NOMO-1 treated with dmso at 0.1 percent for 144 hours (cell line): ENCODE results near the gene IGSF23.

Experiments used
- DNase-seq: peaks from one replicate; lab custom pipeline; 2025; ENCODE audit not compliant: unreplicated experiment; lab: John Stamatoyannopoulos, UW

IGSF23 gene

DNA sequence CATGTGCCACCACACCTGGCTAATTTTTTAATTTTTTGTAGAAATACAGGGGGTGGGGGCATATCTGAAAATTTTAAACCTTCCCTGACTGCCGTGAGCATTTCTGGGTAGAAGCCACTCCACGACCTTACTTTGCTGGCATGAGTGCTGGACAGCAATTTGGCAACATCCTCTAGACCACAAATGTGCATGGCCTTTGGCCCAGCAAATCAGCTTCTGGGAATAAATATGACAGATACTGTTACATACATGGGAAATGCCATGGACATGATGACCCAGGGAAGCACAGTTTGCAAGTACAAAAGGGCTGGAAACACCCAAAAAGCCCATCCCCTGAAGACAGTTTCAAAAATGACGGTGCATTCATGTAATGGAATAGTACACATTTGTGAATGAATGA, 27.2 kb downstream of the IGSF23 start:
- no peak for DNase-seq

DNA sequence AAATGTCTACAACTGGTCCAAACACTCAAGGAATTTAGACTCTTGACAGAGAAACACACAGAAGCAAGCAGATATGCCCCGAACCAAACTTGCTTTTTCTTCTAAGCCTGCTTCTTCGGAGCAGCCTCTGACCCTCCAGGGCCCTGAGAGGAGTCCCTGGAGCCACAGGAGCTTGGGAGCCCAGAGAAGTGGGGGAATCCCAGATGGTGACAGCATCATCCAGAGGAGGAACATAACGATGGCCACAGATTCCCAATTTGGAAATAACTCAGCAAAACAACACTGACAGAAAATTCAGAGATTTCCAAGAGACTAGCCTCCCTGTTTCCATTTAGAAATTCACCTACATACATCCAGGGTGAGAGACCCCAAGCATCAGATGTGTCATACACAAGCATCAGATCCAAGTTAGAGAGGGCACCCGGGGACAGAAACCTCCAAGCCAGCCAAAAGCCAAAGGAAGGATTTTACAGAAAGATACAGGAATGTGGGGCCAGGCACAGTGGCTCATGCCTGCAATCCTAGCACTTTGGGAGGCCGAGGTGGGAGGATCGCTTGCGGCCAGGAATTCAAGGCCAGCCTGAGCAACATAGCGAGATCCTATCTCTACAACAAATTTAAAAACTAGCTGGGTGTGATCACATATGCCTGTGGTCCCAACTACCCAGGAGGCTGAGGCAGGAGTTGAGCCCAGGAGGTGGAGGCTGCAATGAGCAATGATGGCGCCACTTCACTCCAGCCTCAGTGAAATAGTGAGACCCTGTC, 28.3 kb downstream of the IGSF23 start:
- no peak for DNase-seq

- DNase-seq, result no peak
Observed at GRCh38 chr19:44642377-44642776, 29.0 kb downstream of the IGSF23 start.

DNA sequence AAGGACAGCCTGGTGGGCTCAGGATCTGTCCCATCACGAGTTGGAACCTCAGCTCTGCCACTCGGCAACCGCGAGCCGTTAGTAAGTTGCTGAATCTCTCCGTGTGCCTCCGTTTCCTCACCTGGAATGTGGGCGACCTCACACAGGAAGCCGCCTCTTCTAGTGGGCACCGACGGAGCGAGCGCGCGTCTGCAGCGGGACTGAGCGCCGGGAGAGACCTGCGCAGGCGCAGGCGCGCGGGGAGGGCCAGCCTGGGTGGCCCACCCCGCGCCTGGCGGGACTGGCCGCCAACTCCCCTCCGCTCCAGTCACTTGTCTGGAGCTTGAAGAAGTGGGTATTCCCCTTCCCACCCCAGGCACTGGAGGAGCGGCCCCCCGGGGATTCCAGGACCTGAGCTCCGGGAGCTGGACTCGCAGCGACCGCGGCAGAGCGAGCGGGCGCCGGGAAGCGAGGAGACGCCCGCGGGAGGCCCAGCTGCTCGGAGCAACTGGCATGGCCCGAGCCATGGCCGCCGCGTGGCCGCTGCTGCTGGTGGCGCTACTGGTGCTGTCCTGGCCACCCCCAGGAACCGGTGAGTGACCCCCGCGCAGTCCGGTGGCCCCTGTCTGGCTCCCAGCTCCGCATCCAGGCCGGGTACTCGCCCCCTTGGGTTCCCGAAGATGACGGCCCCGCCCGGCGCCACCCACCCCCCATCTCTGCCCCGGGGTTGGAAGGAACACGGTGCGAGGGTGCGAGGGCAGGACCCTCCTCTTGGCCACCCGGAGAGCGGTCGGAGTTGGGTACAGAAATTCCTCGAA, 30.4 kb downstream of the IGSF23 start, which contains the start of gene PVR:
PVR (plus strand) TSS at position 306 of the 797 bp plus-strand sequence; CDS start at position 493, 187 bp downstream.
- DNase-seq, result no peak

DNA sequence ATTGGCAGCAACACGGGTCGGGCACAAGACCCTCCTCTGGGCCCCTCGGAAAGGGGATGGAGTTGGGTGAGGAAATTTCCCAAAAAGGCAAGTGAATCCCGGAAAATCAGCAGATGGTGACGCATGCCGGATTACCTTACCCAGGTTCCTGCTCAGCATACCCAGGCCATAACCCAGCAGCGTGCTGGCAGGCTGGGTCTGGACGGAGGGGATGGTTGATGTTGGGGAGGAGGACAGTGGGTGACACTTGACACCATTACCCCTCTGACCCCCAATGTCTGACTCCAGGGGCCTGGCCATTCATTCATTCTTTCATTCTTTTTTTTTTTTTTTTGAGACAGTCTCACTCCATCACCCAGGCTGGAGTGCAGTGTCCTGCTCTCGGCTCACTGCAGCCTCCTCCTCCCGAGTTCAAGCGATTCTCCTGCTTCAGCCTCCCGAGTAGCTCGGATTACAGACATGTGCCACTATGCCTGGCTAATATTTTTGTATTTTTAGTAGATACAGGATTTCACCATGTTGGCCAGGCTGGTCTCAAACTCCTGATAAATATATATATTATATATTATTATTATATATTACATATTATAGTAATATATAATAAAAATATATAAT, 31.1 kb downstream of the IGSF23 start:
- DNase-seq, result no peak

DNA sequence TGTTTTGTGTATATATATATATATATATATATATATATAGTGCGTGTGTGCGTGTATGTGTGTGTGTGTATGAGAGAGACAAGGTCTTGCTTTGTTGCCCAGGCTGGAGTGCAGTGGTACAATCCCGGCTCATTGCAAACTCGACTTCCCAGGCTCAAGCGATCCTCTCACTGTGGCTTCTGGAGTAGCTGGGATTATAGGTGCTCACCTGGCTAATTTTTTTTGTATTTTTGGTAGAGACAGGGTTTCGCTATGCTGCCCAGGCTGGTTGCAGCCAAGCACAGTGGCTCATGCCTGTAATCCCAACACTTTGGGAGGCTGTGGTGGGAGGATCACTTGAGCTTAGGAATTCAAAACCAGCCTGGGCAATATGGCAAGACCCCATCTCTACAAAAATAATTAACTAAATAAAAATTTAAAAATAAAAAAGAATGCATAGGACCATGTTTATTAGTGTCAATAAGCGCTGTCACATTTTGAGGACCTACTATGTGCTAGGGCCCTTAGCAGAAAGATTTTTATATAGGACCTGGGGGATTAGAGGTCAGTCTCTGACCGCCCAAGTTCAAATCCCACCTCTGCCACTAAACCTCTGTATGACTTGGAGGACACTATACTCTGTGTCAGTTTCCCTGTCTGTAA, 32.2 kb downstream of the IGSF23 start:
- no peak for DNase-seq

DNA sequence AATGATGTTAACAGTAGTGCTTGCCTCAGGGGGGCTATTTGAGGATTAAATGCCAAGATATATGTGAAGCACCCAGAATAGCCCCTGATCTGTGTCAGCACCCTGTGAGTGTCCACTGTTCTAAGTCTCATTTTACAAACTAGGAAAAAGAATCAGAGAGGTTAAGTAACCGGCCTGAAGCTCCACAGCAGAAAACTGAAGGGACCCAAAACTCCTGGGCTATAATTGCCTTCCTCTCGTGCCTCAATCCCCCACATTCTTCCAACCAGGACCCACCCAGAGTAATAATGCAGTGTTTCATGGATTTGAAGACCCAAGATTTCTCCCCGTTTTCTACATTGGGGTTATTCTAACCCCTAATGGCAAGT, 32.7 kb downstream of the IGSF23 start:
- no peak for DNase-seq

DNA sequence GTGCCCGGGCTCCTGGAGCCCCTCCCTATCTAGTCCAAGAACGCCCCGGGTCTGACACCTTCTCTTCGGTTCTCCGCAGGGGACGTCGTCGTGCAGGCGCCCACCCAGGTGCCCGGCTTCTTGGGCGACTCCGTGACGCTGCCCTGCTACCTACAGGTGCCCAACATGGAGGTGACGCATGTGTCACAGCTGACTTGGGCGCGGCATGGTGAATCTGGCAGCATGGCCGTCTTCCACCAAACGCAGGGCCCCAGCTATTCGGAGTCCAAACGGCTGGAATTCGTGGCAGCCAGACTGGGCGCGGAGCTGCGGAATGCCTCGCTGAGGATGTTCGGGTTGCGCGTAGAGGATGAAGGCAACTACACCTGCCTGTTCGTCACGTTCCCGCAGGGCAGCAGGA, 33.8 kb downstream of the IGSF23 start:
- DNase-seq, result no peak

- DNase-seq, result no peak
Observed at GRCh38 chr19:44648631-44649251, 35.4 kb downstream of the IGSF23 start.

DNA sequence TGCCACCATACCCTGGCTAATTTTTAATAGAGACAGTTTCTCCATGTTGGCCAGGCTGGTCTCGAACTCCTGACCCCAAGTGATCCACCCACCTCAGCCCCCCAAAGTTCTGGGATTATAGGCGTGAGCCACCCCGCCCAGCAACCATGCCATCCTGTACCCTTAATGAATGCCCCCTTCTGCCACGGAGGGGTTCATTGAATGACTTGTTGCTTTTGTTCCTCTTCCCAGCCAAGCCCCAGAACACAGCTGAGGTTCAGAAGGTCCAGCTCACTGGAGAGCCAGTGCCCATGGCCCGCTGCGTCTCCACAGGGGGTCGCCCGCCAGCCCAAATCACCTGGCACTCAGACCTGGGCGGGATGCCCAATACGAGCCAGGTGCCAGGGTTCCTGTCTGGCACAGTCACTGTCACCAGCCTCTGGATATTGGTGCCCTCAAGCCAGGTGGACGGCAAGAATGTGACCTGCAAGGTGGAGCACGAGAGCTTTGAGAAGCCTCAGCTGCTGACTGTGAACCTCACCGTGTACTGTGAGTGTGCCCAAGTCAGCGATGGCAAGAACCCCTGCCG, 36.3 kb downstream of the IGSF23 start:
- DNase-seq, result no peak

GRCh38 chr19:44653343-44653742, 40.0 kb downstream of the IGSF23 start:
- DNase-seq, result no peak

DNA sequence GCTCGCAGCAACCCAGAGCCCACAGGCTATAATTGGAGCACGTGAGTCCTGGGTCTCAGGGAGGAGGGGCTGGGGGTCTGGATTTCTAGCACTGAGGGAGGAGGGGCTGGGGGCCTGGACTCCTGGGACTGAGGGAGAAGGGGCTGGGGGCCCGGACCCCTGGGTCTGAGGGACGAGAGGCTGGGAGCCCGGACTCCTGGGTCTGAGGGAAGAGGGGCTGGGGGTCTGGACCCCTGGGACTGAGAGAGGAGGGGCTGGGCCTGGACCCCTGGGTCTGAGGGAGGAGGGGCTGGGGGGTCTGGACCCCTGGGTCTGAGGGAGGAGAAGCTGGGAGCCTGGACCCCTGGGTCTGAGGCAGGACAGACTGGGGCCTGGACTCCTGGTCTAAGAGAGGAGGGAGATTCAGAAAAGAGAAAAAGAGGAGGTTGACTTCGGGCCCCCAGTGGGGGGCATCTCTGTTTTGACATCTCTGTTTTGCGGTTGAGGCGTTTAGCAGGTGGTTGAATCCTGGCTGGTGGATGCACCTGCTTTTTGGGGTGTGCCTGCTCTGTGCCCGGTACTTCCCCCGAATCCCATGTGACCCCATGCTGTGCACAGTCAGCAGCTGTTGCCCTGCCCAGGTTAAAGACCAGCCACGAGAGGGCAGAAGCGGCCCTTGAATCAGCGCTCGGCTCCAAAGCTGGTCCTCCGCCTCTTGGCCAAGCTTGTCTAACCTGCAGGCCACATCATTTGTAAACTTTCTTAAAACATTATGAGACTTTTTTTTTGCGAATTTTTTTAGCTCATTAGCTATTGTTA, 40.8 kb downstream of the IGSF23 start:
- peak; percentile 19 for DNase-seq

DNA sequence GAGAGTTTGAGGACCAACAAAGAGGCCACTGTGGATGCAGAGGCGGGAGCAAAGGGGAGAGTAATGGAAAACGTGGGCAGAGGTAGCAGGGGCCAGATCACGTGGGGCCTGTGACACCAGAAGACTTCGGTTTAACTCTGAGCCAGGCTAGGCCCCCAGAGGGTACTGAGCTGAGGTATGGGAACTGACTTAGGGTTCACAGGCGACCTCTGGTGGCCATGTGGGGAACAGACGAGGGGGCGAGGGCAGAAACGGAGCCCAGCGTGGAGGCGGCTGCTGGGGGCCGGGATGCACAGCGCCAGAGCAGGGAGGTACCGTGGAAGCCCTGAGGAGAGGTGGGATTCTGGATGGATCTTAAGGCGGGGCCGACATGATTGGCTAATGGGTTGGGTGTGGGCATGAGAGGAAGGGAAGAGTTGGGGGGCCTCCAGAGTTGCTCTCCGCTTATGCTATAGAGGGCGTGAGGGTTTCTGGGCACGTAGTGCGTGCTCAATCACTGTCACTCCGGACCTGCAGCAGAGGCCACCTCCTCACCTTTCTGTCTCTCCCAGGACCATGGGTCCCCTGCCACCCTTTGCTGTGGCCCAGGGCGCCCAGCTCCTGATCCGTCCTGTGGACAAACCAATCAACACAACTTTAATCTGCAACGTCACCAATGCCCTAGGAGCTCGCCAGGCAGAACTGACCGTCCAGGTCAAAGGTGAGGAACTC, 44.0 kb downstream of the IGSF23 start:
- peak; percentile 32 for DNase-seq

DNA sequence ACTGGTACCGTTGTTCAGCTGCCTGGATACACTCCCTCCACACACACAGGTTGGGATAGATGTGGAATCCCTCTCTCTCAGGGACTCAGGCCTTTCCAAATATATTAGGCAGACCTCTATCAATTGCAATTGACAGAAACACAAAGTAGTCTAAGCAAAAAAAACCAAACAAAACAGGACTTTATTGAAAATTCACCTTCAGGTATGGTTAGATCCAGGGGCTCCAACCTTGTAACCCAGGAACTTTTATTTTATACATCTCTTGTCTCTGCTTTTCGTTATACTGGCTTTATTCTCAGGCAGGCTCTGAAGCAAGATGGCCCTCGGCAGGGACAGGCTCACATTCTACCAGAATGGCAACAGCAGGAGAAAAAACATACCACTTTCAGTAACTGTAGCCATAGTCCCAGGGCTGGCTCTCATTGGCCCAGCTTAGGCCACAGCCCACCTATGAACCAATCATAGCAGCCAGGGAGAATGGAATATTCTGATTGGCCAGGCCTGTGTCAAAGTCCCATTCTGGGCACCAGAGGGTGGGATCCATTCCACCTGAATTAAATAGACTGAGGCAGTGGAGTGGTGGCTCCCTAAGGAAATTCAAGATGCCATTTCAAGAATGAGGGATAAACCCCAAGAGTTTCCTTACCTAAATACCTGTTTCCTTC, 44.8 kb downstream of the IGSF23 start:
- DNase-seq, result no peak

- DNase-seq, result no peak
Observed at GRCh38 chr19:44660081-44660480, 46.7 kb downstream of the IGSF23 start.

GRCh38 chr19:44661205-44661604, 47.8 kb downstream of the IGSF23 start:
- DNase-seq, result no peak

DNA sequence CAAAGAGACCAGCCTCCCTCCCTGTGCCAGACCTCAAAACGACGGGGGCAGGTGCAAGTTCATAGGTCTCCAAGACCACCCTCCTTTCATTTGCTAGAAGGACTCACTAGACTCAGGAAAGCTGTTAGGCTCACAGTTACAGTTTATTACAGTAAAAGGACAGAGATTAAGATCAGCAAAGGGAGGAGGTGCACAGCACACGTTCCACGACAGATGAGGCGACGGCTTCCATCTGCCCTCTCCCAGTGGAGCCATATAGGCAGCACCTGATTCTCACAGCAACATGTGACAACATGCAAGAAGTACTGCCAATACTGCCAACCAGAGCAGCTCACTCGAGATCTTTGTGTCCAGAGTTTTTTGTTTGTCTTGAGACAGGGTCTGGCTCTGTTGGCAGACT, 48.5 kb downstream of the IGSF23 start:
- no peak for DNase-seq

- DNase-seq, result no peak
Observed at GRCh38 chr19:44662691-44663385, 49.5 kb downstream of the IGSF23 start.
